MV-4-11 (cell line): ENCODE measurements around the gene TP73.

Experiments
- DNase-seq: peaks from one replicate; lab custom pipeline; 2025; lab: John Stamatoyannopoulos, UW

TP73 gene

DNA sequence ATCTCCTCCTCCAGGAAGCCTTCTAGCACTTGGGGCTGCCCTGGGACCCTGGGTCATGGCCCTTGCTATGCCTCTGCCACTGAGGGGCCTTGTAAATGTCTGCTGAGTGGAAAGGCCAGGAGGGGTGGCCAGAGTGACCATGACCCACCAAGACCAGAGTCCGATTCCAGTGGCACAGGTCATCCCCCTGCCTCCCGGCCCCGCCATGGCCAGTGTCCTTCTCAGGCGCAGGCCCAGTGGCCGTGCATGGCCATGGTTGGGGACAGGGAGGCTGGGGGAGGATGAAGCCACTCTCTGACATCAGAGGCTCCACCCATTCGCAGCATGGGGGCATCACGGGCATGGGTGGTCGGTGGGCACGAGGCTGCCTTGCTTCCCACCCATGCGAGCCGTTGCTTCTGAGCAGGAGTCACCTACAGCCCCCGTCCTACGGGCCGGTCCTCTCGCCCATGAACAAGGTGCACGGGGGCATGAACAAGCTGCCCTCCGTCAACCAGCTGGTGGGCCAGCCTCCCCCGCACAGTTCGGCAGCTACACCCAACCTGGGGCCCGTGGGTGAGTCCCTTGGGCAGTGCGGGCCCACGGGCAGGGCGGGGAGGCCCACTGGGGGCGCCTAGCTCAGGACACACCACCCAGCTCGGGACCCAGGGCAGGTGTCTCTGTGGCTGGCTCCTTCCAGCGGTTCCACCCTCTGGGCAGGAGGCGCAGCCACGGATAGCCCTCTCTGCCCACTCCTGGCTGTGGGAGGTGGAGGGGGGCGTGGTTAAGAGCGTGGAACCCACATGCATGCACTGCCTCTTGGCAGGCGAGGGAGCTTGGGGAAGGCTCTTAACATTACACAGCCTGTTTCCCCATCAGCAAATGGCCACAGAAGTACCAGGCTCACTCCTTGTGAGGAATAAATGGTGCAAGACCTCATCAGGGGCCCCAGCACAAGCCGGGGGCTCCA is 77.6 kb downstream of the TP73 start:
- DNase-seq, result no peak

- no peak for DNase-seq
Measured at GRCh38 chr1:3730543-3731247, 78.4 kb downstream of the TP73 start.

GRCh38 chr1:3731583-3732433 is 79.5 kb downstream of the TP73 start:
- DNase-seq, result no peak

GRCh38 chr1:3732434-3733093 is 80.2 kb downstream of the TP73 start:
- DNase-seq, result no peak

DNA sequence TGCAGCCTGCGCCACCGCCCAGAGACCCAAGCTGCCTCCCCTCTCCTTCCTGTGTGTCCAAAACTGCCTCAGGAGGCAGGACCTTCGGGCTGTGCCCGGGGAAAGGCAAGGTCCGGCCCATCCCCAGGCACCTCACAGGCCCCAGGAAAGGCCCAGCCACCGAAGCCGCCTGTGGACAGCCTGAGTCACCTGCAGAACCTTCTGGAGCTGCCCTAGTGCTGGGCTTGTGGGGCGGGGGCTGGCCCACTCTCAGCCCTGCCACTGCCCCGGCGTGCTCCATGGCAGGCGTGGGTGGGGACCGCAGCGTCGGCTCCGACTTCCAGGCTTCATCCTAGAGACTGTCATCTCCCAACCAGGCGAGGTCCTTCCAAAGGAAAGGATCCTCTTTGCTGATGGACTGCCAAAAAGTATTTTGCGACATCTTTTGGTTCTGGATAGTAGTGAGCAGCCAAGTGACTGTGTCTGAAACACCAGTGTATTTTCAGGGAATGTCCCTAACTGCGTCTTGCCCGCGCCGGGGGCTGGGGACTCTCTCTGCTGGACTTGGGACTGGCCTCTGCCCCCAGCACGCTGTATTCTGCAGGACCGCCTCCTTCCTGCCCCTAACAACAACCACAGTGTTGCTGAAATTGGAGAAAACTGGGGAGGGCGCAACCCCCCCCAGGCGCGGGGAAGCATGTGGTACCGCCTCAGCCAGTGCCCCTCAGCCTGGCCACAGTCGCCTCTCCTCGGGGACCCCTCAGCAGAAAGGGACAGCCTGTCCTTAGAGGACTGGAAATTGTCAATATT is 81.0 kb downstream of the TP73 start:
- no peak for DNase-seq

DNA sequence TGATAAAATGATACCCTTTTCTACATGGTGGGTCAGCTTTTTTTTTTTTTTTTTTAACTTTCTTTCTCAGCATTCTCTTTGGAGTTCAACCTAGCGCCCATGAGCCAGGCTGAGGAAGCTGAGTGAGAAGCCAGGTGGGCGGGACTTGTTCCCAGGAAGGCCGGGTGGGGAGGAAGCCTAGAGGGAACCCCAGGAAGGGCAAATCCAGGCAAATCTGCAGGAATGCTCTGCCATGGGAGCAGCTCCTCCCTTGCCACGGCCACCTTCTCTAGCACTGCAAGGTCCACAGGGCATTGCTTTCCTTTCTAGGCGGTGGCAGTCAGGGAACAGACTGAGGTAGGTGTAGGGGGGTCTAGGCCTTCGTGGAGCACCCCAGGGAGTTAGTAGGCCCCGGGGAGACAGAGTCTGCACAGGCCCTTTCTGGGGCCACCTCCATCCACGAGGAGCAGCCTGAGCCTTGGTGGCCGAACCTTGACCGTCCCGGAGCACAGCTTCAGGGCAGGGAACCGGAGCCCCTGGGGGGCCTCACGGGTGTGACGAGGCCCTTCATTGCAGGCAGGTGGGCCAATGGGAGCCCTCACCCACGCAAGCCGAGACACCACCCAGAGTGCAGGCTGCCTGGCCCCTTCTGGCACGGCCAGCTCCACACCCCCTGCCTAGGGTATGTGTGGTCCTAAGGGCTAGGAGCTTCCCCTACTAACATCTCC is 81.7 kb downstream of the TP73 start:
- DNase-seq, result no peak

GRCh38 chr1:3734602-3735001 is 82.3 kb downstream of the TP73 start:
- DNase-seq, result no peak

DNA sequence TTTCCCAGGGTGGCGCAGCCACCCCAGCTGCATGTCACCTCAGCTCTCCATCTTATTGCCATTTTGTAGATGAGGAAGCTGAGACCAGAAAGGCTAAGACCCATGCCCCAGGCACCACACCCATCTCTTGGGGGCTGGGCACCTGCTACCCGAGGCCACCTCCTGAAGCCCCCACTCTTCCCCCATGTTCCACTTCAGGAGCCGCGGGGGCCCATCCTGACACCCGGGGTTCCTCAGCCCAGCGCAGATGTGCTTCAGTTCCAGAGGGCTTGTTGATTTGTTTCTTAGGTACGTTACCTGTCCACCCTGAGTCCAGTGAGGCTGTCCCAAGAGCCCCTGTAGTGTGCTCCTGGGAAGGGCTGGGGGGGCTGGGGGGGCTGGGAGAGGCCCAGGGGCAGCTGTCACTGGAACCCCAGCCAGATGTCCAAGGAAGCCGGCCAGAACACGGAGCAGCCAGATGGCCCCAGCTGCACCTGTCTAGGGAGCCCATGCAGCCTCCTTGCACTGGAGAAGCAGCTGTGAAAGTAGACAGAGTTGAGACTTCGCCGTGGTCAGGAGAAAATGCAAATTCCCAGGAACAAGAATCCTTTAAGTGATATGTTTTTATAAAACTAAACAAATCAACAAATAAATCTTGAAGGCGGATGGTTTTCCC is 82.8 kb downstream of the TP73 start:
- DNase-seq, result no peak

DNA sequence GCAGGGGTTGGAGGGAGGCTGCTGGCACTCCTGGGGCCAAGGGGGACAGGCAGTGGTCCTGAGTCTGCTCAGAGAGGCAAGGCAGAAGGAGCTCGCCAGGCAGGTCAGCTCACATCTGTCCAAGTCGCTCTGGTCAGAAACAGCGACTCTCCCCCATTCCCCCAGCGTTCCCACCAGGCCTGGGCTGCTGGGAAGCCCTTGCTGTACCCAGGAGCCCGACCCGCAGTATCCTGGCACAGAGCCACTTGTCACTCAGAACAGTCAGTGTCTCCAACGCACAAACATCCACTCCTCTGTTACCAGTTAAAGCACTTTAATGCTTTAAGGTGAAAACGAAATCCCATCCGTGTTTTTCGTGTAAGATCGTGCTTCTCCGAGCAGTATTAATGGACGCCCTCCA is 83.4 kb downstream of the TP73 start:
- no peak for DNase-seq

DNA sequence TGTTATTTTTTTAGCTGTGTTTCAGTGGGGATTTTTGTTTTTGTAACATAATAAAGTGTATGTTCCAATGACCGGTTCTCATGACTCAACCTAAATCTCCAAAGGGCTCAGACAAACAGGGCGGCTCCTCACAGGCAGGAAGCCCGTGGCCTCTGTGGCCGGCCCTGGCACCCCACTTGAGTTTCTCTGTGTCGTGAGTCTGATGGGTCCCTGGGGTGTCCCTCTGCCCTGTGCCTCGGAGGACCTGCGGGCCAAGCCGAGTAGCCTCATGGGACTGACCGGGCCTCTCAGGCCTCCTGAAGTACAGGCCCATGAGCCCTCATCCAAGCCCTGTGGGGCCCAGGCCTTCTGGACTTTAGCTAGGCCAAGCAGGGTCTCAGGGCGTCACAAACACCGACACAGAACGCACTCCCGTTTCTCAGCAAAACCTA is 83.8 kb downstream of the TP73 start:
- DNase-seq, result no peak

- DNase-seq, result no peak
Measured at GRCh38 chr1:3736708-3737107, 84.4 kb downstream of the TP73 start.

DNA sequence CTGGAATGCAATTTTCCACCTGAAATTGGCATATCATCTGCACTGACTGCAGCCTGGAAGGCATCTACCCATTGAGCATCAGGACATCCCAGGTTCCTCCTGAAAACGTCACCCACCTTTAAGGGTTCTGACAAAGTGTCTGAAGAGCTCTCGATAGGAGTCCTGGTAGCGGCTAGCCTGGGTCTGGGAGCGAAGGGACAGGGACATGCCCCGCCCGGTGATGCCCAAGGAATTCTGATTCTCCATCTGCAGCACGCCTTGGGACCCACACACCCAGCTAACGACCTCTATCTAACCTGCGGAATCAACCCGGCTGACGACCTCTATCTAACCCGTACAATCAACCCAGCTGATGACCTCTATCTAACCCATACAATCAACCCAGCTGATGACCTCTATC is 86.6 kb downstream of the TP73 start:
- no peak for DNase-seq

DNA sequence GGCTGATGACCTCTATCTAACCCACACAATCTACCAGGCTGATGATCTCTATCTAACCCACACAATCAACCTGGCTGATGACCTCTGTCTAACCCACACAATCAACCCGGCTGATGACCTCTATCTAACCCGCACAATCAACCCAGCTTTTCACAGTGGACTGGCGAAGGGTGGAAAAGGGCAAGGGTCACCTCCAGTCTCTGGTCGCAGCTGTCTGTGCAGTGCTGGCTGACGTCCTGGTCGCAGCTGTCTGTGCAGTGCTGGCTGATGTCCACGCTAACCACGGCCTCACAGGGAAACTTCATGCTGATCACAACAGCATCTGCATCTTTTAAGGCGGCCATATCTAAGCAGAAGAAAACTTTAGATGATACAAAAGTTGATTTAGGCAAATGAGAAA is 87.7 kb downstream of the TP73 start:
- no peak for DNase-seq

DNA sequence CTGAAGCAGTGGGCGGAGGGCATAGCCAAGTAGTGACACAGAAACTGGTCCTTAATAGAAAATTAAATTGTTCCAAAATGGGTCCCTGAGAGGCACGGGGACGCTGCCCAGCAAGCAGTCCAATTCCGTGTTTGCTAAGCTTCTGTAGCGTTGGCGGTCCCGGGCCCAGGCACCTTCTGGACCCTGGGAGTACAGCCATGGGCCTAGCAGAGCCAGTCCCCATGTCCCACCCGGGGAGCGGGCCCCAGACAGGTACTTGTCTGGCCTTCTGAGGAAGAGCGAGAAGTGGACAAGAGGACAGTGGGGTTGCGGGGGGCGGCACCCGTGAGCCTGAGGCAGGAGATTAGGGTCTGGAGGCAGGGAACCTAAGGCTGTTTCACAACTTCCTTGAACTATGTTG is 88.4 kb downstream of the TP73 start:
- DNase-seq, result no peak

DNA sequence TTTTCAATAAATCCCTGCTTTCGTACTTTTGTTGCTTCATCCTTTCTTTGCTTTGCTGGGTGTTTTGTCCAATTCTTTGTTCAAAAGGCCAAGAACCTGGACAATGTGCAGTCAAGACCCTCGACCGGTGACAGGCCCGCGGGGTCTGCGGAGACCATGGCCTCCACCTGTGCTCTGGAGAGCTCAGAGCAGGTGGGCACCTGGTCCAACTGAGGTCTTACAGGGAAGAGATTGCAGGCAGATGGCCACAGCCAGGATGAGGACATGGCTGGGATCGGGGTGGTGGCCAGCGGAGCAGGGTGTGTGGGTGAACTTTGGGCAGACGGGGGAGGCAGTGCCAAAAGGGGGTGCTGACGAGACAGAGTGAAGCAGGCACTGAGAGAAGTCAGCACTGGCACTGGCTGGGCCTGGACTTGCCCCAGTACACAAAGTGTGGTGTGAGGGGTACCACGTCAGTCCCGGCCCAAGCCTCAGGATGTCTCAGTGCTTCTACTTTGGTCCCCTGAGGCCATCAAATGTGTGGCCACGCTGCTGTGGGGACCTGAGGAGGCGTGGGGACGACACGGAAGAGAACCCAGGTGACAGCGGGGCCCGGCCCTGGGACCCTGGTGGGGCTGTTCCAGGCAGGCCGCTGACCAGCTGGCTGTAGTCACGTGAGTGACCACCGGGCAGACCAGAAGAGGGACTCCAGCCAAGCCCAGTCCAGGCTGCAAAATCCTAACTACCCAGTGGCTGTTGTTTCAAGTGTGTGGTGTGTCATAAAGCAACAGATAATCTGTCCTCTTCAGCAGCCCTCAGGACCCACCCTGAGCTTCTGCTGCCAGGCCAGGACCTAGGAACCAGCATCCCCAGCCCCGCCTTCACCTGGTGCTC is 89.5 kb downstream of the TP73 start:
- DNase-seq, result no peak

DNA sequence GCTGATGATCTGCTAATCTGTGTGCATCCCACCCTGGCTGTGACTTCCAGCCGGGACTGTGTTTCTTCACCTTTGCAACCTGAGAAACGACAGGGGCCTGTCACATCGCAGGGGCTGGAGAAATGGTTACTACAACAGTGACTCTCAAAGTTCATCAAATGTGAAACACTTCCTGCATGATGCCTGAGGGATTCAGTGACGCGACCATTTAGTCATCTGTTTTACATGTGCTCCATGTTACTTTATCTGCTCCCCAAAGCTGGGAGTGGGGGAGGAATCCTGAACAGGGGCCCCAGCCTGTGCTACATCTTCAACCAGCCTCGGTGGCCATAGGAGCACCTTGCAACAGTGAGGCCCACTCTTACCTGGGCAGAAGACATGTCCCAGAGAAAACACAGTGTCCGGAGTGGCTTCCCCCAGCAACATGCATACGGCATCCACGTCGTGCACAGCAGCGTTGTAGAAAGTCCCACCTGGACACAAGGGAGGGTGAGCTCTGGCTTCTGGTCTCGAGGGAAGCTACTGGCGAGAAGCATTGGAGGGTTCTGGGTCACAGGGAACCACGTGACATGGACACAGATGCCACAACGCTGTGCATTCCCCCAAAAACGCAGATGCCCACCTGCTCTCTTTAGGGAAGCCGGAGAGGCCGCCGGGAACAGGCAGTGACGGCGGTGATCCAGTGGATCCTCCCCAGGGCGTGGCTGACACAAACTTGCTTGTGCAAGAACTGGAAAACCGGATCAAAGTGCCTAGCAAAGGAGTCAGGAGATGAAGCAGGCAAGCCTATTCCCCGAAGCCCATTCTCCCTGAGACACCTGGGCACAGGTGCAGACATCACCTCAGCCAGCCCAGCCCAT is 90.4 kb downstream of the TP73 start:
- no peak for DNase-seq

DNA sequence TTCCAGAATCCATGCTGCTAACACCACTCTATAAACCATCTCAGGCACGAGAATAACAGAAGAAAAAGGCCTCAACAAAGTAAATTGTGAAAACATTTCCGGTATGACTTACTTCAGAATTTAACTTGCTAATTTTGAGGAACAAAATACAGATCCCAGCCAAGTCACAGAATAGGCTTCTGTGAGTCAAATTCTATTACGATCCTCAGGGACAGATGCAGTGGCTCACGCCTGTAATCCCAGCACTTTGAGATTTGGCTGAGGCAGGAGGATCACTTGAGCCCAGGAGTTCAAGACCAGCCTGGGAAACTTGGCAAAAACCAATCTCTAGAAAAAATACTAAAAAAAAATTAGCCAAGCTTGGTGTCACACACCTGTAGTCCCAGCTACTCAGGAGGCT is 91.1 kb downstream of the TP73 start:
- no peak for DNase-seq

DNA sequence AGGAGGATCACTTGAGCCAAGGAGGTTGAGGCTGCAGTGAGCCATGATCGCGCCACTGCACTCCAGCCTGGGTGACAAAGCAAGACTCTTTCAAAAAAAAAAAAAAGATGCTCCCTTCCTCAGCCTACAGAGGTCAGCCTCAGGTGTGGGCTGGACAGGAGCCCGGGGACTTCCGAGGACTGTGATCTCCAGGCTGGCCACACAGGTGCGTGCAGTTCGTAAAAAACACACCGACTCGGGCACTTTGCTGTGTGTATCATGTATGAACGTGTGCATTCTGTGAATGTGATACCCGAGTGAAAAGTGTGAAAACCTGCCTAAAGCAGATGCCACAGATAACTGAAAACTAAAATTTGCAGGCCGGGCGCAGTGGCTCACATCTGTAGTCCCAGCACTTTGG is 91.5 kb downstream of the TP73 start:
- DNase-seq, result no peak
